ENCODE results near the gene CD3G. TPM values are rescaled to one million over a fixed set of nuclear protein-coding genes. Genes with fewer than 3 reads are reported as not detected.
A peak's percentile ranks its signal among the peaks of the same experiment; 100 is the strongest.

The CD3G gene
- total RNA-seq, 2 experiments from 2014 or later: 103 to 106 TPM

DNA sequence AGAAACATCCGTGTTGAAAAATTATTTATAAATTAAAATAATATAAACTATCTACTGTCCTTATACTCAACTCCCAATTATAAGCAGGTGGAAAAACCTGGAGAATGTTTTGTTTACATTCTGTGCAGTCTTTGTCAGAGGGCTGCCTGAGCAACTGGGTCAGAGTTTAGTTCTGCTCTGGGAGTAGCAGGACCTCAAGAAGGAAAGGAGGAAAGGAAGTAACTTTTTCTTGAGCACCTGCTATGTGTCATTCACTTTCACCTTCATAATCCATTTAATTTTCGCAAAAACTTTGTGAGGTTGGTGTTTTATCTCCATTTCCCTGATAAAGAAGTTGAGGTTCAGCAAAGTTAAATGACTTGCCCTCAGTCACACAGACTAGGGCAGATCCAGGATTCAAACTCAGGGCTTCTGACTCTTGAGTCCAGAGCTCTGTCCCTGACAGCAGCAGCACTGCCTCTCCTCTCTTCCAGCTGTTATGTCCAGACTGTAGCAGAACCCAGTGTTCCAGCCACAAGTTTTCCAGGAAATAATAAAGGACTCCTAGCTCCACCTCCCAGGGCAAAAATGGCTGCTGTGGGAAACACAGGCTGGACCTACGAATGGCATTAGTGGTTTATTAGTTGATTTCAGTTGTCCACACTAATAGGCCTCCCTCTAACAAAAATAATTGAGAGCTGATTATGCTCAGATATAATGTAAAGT lies 33.2 kb upstream of the CD3G start:
- H3K36me3 Mint-ChIP-seq (ENCODE audit: low read depth): peaks cover 81% of the 10 kb centered on the region
- no peaks in the 10 kb centered on the region for H3K27me3 Mint-ChIP-seq (ENCODE audit: low read depth)
- H3K9me3 Mint-ChIP-seq: no peaks in the 10 kb centered on the region
- H3K4me3 Mint-ChIP-seq: no peak overlapping the region
- peaks cover 90% of the 10 kb centered on the region for H3K4me1 Mint-ChIP-seq (ENCODE audit: low read depth)
- DNase-seq: no peak
- H3K27ac Mint-ChIP-seq: peak overlapping the region; percentile 80
- CTCF ChIA-PET: interaction anchor here (1.2 to 11.5 kb wide), 9 partner anchors 10 to 112 kb away, joined by 3 to 110 read pairs (median 6); partner anchors contain the start of genes CD3D and CD3G
- intact Hi-C loops (cut with micrococcal nuclease): no loop called here

DNA sequence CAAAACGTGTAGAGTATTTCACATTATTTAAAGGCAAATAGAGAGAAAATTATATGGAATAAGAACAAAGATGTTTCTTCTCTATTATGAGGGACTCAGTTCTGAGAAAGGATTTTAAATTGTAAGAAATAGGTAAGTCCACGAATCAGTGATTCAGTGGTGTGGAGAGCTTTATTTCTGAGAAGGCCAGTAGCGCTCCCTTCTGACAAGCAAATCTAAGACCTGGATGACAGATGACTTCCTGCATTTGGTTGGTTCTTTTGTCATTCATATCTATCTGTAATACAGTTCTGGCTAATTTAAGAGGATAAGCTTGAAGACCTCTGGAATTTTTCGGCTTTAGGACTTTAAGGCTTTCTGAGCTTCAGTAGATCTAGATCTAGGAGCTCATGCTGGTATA lies 32.6 kb upstream of the CD3G start:
- peaks cover 78% of the 10 kb centered on the region for H3K36me3 Mint-ChIP-seq (ENCODE audit: low read depth)
- no peaks in the 10 kb centered on the region for H3K27me3 Mint-ChIP-seq (ENCODE audit: low read depth)
- intact Hi-C loops (cut with micrococcal nuclease): no loop called here
- CTCF ChIA-PET: interaction anchor here (0.9 to 11.5 kb wide), 9 partner anchors 11 to 140 kb away, joined by 3 to 110 read pairs (median 5); partner anchors contain the start of genes CD3D and CD3G
- peak overlapping the region; percentile 80 for H3K27ac Mint-ChIP-seq
- DNase-seq: no peak
- H3K4me1 Mint-ChIP-seq (ENCODE audit: low read depth): peaks cover 92% of the 10 kb centered on the region
- H3K9me3 Mint-ChIP-seq: no peaks in the 10 kb centered on the region
- H3K4me3 Mint-ChIP-seq: no peak overlapping the region

DNA sequence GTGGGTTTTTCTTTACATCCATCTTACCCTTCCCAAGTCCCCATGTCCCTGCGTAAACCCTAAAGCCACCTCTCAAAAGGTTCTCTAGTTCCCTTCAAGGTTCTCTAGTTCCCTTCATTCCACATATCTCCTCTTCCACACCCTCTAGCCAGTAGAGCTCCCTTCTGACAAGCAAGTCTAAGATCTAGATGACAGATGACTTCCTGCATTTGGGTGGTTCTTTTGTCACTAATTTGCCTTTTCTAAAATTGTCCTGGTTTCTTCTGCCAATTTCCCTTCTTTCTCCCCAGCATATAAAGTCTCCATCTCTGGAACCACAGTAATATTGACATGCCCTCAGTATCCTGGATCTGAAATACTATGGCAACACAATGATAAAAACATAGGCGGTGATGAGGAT lies 31.8 kb upstream of the CD3G start:
- Mint-ChIP-seq H3K9me3 (no peaks in the 10 kb centered on the region), H3K4me1 (ENCODE audit: low read depth) (peaks cover 91% of the 10 kb centered on the region), H3K36me3 (ENCODE audit: low read depth) (peaks cover 76% of the 10 kb centered on the region), H3K27me3 (ENCODE audit: low read depth) (no peaks in the 10 kb centered on the region), H3K4me3 (no peak overlapping the region), H3K27ac (peak overlapping the region; percentile 80)
- CTCF ChIA-PET: interaction anchor here (0.9 to 11.5 kb wide), 8 partner anchors 11 to 140 kb away, joined by 3 to 110 read pairs (median 6); partner anchors contain the start of genes CD3D and CD3G
- intact Hi-C loops (cut with micrococcal nuclease): no loop called here
- DNase-seq: no peak

DNA sequence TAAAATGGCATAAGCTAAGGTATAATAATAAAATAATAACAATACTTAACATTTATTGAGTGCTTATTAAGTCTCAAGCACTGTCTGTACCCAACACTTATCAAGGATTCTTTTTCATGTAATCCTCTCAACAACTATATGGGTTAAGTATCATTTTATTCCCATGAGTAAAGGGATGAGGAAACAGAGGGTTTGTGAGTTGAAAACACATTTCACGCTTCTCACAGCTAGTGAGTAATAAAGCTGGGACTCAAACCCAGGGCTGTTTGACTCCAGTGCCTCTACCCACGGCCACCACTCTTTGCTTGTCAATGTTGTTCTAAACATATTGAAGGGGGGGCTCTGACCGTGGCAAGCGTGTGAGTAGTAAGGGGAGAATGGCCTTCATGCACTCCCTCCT lies 30.9 kb upstream of the CD3G start:
- CTCF ChIA-PET: interaction anchor here (0.6 to 2.2 kb wide), 3 partner anchors 10 to 115 kb away, joined by 3 to 16 read pairs (median 5); no protein-coding TSS in a partner anchor
- Mint-ChIP-seq H3K27ac (no peak overlapping the region), H3K9me3 (no peaks in the 10 kb centered on the region)

DNA sequence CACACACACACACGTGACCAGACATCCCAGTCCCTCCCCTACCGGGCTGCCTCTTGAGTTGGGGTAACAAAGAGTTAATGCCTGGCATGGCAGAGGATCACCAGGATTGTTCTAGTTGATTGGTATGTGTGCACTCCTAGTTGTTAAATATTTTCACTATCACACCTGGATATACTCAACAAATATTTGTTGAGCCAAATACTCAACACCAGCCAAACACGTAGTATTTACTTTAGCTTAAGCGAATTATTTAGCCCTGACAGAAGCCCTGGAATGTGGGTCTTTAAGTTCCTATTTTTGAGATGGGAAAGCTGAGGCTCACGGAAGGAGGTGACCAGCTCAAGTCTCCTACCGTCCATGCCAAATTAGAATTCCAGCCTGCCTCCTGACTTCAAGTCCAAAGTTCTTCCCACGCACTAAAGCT lies 29.1 kb upstream of the CD3G start:
- Mint-ChIP-seq H3K36me3 (ENCODE audit: low read depth) (peaks cover 52% of the 10 kb centered on the region), H3K27me3 (ENCODE audit: low read depth) (no peaks in the 10 kb centered on the region), H3K9me3 (no peaks in the 10 kb centered on the region), H3K4me1 (ENCODE audit: low read depth) (peaks cover 89% of the 10 kb centered on the region), H3K27ac (peak overlapping the region; percentile 91), H3K4me3 (no peak overlapping the region)
- intact Hi-C loops (cut with micrococcal nuclease): no loop called here
- CTCF ChIA-PET: interaction anchor here (1.0 to 1.4 kb wide), 2 partner anchors 32 to 116 kb away, joined by 4 read pairs; no protein-coding TSS in a partner anchor
- no peak for DNase-seq

More for the DNA sequence above, 30.9 kb upstream of the CD3G start:
- H3K4me1 Mint-ChIP-seq (ENCODE audit: low read depth): peaks cover 87% of the 10 kb centered on the region
- H3K36me3 Mint-ChIP-seq (ENCODE audit: low read depth): peaks cover 69% of the 10 kb centered on the region
- intact Hi-C loops (cut with micrococcal nuclease): no loop called here
- no peak for DNase-seq
- no peak overlapping the region for H3K4me3 Mint-ChIP-seq
- H3K27me3 Mint-ChIP-seq (ENCODE audit: low read depth): no peaks in the 10 kb centered on the region

DNA sequence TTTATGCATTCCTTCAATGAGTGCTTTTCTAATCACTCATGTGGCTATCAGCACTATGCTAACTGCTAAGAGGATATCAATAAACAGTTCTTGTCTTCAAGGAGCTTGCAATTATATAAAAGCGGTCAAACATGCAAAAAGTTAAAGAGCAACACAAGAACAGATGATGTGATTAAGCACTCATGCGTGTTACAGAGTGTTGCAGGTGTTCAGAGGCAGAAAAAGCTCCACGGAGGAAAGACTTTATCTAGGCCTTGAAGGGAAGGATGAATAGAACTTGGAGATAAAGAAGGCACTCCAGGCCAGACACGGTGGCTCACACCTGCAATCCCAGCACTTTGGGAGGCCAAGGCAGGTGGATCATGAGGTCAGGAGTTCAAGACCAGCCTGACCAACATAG lies 26.0 kb upstream of the CD3G start:
- H3K4me3 Mint-ChIP-seq: no peak overlapping the region
- intact Hi-C loops (cut with micrococcal nuclease): no loop called here
- peaks cover 81% of the 10 kb centered on the region for H3K4me1 Mint-ChIP-seq (ENCODE audit: low read depth)
- no peaks in the 10 kb centered on the region for H3K27me3 Mint-ChIP-seq (ENCODE audit: low read depth)
- CTCF ChIA-PET: interaction anchor here (0.8 to 1.0 kb wide), 2 partner anchors 9 to 189 kb away, joined by 5 to 9 read pairs; no protein-coding TSS in a partner anchor
- peaks cover 29% of the 10 kb centered on the region for H3K36me3 Mint-ChIP-seq (ENCODE audit: low read depth)
- no peak for DNase-seq
- H3K9me3 Mint-ChIP-seq: no peaks in the 10 kb centered on the region
- no peak overlapping the region for H3K27ac Mint-ChIP-seq

DNA sequence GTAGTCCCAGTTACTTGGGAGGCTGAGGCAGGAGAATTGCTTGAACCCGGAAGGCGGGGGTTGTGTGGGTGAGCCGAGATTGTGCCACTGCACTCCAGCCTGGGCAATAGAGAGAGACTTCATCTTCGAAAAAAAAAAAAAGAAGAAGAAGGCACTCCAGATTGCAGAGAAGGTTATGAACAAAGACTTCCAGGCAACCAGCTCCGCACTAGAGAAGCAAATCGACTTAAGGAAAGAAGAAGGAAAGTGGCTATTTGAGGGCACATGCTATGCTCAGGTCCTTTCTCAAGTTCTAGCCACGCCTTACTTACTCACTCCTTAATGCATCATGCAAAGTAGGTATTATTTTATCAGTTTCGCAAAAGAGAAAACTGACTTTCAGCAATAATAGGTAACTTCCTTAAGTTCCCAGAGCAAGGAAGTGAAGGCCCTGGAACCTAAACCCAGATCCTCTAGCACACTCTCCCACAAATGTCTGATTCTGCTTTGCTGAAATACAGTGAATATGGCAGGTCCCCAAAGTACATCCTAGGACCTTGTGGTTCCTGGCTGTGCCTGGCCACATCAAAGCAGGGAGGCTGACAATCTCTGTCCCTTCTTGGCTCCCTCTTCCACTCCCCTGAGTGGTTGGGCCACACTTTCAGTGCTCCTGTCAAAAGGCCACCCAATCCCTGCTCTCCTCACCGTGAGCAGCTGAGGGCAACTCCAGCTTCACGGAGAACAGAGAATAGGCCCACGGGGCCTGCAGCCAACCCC lies 25.4 kb upstream of the CD3G start:
- intact Hi-C loops (cut with micrococcal nuclease): no loop called here
- H3K4me3 Mint-ChIP-seq: no peak overlapping the region
- H3K4me1 Mint-ChIP-seq (ENCODE audit: low read depth): peaks cover 80% of the 10 kb centered on the region
- H3K36me3 Mint-ChIP-seq (ENCODE audit: low read depth): peaks cover 27% of the 10 kb centered on the region
- H3K9me3 Mint-ChIP-seq: no peaks in the 10 kb centered on the region
- H3K27ac Mint-ChIP-seq: no peak overlapping the region
- CTCF ChIA-PET: interaction anchor here (0.8 to 1.0 kb wide), 2 partner anchors 8 to 189 kb away, joined by 5 to 9 read pairs; no protein-coding TSS in a partner anchor
- no peaks in the 10 kb centered on the region for H3K27me3 Mint-ChIP-seq (ENCODE audit: low read depth)
- no peak for DNase-seq

DNA sequence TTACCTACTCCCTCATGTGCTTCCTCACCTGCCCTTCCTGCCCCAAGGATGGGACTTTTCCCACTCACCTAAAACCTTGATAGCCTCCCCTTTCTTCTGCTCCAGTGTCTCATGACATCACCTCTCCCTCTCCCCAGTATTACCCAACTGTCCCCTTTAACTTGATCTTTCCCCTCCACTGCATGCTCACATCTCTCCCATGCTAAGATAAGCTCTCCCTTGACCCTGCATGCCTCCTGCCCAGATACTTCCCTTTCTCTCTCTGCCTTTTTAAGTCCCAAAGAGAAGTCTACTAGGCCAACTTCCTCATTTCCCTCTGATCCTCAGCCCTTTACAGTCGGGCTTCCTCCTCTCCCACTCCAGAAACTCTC lies 24.8 kb upstream of the CD3G start:
- CTCF ChIA-PET: interaction anchor here (0.6 kb wide), 1 partner anchor 15 kb away, joined by 3 read pairs; no protein-coding TSS in a partner anchor
- peaks cover 75% of the 10 kb centered on the region for H3K4me1 Mint-ChIP-seq (ENCODE audit: low read depth)
- no peaks in the 10 kb centered on the region for H3K9me3 Mint-ChIP-seq
- no peak for DNase-seq
- no peak overlapping the region for H3K4me3 Mint-ChIP-seq
- peaks cover 21% of the 10 kb centered on the region for H3K36me3 Mint-ChIP-seq (ENCODE audit: low read depth)
- intact Hi-C loops (cut with micrococcal nuclease): no loop called here
- no peak overlapping the region for H3K27ac Mint-ChIP-seq
- H3K27me3 Mint-ChIP-seq (ENCODE audit: low read depth): no peaks in the 10 kb centered on the region

DNA sequence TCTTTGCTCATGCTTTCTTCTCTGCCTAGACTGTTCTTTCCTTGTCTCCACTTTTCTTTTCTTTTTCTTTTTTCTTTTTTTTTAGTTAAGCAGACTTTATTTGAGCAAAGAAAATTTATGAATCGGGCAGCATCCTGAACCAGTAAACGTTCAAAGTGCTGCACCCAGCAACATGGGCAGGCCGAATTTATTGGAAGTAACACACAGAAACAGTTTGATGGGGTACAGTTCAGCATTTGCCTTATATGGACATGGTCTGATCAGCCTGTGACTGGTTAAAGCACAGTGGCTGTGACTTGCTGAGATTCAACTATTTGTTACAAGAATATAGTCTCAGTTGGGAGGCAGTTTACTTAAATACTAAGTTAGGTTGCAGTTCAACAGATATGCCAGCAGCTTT lies 23.6 kb upstream of the CD3G start:
- intact Hi-C loops (cut with micrococcal nuclease): no loop called here
- H3K4me1 Mint-ChIP-seq (ENCODE audit: low read depth): peaks cover 65% of the 10 kb centered on the region
- no peaks in the 10 kb centered on the region for H3K27me3 Mint-ChIP-seq (ENCODE audit: low read depth)
- H3K9me3 Mint-ChIP-seq: no peaks in the 10 kb centered on the region
- CTCF ChIA-PET: no interaction called here
- H3K36me3 Mint-ChIP-seq (ENCODE audit: low read depth): peaks cover 12% of the 10 kb centered on the region
- no peak overlapping the region for H3K27ac Mint-ChIP-seq
- no peak for DNase-seq
- H3K4me3 Mint-ChIP-seq: no peak overlapping the region

DNA sequence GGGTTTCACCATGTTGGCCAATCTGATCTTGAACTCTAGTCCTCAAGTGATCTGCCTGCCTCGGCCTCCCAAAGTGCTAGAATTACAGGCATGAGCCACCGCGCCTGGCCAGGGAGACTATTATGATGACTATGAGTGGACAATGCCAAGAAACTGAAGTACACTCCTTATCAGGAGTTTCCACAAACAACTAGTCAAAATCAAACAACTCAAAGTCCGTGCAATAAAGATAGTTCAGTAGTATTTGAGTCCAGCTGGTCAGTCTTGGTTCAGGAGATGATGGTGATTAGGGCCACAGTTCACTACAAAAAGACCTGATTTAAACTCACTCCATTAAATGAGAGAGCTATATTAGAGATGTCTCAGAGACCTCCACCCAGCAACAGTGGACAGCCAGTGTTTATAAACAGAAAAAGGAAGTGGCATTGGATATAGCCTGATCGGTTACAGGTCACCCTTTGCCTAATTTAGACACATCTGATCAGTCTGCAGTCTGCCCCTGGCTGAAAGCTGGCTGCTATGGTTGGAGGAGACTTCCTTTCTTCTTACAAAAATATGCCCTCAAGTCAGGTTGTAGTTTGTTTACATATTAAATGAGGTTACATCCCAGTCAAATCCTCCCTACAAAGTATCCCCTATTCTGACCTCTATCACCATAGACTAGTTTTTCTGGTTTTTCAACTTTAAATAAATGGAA lies 22.6 kb upstream of the CD3G start:
- Mint-ChIP-seq H3K4me3 (no peak overlapping the region), H3K36me3 (ENCODE audit: low read depth) (peaks cover 7% of the 10 kb centered on the region), H3K27ac (no peak overlapping the region), H3K4me1 (ENCODE audit: low read depth) (peaks cover 54% of the 10 kb centered on the region), H3K27me3 (ENCODE audit: low read depth) (no peaks in the 10 kb centered on the region), H3K9me3 (no peaks in the 10 kb centered on the region)
- intact Hi-C loops (cut with micrococcal nuclease): no loop called here
- no peak for DNase-seq
- CTCF ChIA-PET: interaction anchor here (0.8 kb wide), 1 partner anchor 123 kb away, joined by 3 read pairs; no protein-coding TSS in a partner anchor

DNA sequence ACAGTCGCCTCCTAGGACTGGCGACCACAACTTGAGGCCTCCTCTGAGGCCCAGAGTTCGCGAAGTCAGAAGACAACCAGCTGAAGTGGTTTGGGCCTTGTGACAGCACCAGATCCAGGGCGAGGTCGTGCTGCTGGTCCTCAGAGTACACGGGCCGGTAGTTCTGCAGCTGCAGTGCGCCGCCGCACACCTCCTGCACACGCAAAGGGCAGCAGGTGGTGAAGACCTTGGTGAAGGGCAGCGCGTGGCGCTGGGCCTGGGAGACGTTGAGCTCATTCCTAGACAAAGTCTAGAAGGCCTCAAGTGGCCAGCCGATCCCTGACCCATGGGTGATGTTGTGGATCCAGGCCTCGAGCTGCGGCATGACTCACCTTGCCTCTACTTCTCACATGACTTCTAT lies 21.4 kb upstream of the CD3G start:
- intact Hi-C loops (cut with micrococcal nuclease): no loop called here
- no peaks in the 10 kb centered on the region for H3K36me3 Mint-ChIP-seq (ENCODE audit: low read depth)
- no peaks in the 10 kb centered on the region for H3K27me3 Mint-ChIP-seq (ENCODE audit: low read depth)
- CTCF ChIA-PET: interaction anchor here (1.1 to 2.2 kb wide), 5 partner anchors 10 to 30 kb away, joined by 3 to 5 read pairs (median 4); no protein-coding TSS in a partner anchor
- no peak overlapping the region for H3K4me3 Mint-ChIP-seq
- no peaks in the 10 kb centered on the region for H3K9me3 Mint-ChIP-seq
- peaks cover 45% of the 10 kb centered on the region for H3K4me1 Mint-ChIP-seq (ENCODE audit: low read depth)
- DNase-seq: no peak
- H3K27ac Mint-ChIP-seq: no peak overlapping the region

DNA sequence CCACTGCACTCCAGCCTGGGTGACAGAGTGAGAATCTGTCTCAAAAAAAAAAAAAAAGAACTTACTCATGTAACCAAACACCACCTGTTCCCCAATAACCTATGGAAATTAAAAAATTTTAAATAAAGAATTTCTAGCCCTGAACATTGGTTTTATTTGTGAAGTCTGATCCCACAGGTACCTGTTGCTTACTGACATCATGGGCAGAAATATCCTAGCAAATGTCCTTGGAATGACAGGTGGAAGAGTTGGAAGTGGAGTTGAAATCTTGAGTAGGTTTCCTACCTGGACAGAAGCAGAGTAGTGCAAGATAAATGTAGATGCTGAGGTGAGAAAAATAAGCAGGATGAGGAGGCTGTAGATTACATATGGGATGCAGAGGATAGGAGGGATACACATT lies 18.9 kb upstream of the CD3G start:
- H3K27me3 Mint-ChIP-seq (ENCODE audit: low read depth): no peaks in the 10 kb centered on the region
- no peaks in the 10 kb centered on the region for H3K9me3 Mint-ChIP-seq
- no peak for DNase-seq
- intact Hi-C loops (cut with micrococcal nuclease): no loop called here
- H3K4me3 Mint-ChIP-seq: no peak overlapping the region
- H3K4me1 Mint-ChIP-seq (ENCODE audit: low read depth): peaks cover 29% of the 10 kb centered on the region
- no peaks in the 10 kb centered on the region for H3K36me3 Mint-ChIP-seq (ENCODE audit: low read depth)
- CTCF ChIA-PET: no interaction called here
- no peak overlapping the region for H3K27ac Mint-ChIP-seq
